ENCODE data around the gene LPP. TPM values are rescaled to one million over a fixed set of nuclear protein-coding genes. Genes with fewer than 3 reads are reported as not detected.

Gene LPP
- total RNA-seq, 1 donor from 2014 or later, result 28.2 TPM

DNA sequence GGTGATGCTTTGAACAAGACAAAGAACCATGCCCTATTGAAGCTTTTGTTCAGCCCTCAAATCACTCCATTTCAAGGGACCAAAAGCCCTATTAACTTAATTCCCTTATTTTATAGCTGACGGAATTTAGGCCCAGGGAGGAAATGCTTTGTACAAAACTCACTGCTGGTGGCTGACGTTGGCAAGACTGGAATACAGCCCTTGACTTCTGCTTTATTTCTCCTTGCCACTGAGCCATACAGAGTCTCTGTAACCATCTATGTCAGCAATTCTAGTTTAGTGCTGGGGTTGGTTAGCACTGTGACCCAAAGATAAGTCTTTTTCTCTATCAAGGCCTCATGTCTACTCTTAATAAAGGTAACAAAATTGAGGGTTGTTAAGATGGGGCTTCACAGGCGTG lies 701.7 kb downstream of the LPP start:
- no peaks in the 10 kb centered on the region for H3K9me3 ChIP-seq (ENCODE audit: control insufficient read depth in 3 of 3, low read length in 3 of 3)
- no peaks in the 10 kb centered on the region for H3K27me3 ChIP-seq (ENCODE audit: control insufficient read depth in 3 of 3, insufficient read depth in 3 of 3, low read length in 3 of 3)
- H3K4me1 ChIP-seq (ENCODE audit: control insufficient read depth in 3 of 3, insufficient read depth in 3 of 3, low read length in 3 of 3), result peaks cover 7 to 9% (median 8%) of the 10 kb centered on the region in 3 donors
- no peak overlapping the region for H3K9ac ChIP-seq (ENCODE audit: low read depth in 1 of 3, low read length in 3 of 3)
- no peaks in the 10 kb centered on the region for H3K36me3 ChIP-seq (ENCODE audit: control insufficient read depth in 3 of 3, insufficient read depth in 3 of 3, low read length in 3 of 3)
- no peak overlapping the region for H3K4me3 ChIP-seq (ENCODE audit: low read length in 3 of 3)
- H3K27ac ChIP-seq (ENCODE audit: low read depth, low read length), result no peak overlapping the region

DNA sequence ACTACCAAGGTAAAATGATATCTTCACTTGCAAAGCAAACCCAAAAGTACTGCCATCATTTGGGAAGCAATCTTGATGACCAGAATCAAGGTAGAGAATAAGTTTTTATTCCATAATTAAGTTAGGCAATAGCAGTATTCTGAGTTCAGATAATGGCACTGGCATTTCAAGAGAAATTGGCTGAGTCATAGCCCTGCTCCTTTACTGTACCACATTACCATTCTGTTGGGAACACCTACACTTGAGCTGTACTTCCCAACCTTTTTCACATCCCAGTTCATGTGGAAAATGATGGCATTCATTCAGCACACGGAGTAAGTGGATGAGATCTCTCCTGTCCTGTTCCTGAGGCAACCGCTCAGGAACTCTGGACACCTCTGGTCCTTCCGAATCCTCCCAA lies 706.2 kb downstream of the LPP start:
- Histone ChIP-seq H3K4me1 (ENCODE audit: control insufficient read depth in 3 of 3, insufficient read depth in 3 of 3, low read length in 3 of 3) (peaks cover 0 to 8% (median 6%) of the 10 kb centered on the region in 3 donors), H3K27me3 (ENCODE audit: control insufficient read depth in 3 of 3, insufficient read depth in 3 of 3, low read length in 3 of 3) (no peaks in the 10 kb centered on the region), H3K27ac (ENCODE audit: low read depth, low read length) (no peak overlapping the region), H3K4me3 (ENCODE audit: low read length in 3 of 3) (no peak overlapping the region), H3K9ac (ENCODE audit: low read depth in 1 of 3, low read length in 3 of 3) (no peak overlapping the region), H3K36me3 (ENCODE audit: control insufficient read depth in 3 of 3, insufficient read depth in 3 of 3, low read length in 3 of 3) (no peaks in the 10 kb centered on the region), H3K9me3 (ENCODE audit: control insufficient read depth in 3 of 3, low read length in 3 of 3) (no peaks in the 10 kb centered on the region)

DNA sequence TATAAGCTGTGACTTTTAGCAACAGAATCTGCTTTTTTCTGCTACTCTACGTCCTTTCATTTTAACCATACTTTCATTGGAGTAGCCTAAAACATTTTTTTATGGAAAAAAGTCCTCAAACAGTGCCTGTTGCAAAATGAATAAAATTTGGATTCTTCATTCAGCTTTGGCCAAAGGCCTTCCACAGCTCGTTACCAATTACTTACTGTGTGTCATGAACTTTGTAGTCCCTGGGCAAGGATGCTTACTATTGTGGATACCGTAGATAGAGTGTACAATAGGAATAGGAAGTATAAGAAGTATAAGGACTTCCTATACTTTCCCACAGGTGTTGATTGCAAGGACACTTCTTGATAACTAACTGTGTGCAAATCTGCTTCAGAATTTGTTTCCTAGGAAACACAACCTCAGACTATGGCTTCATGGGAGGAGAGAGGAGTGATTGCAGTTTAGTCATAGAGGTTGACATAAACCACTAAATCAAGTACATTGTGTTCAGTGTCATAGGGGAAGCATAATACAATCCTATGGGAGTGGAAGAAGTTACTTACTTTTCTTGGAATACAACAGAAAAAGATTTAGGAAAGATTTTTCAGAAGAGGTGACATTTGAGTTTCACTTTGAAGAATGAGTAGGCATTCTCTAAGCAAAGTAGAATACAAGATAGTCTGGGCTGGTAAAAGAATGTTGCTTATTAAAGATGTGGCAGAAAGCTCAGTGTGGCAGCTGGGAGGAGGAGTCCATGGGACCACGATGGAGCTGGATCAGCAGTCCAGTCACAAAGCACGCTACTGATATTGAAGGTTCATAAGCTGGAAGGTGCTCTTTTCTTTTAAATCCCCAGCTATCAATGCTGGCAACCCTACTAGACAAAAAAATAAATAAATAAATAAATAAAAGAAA lies 708.1 kb downstream of the LPP start:
- no peak overlapping the region for H3K4me3 ChIP-seq (ENCODE audit: low read length in 3 of 3)
- no peaks in the 10 kb centered on the region for H3K27me3 ChIP-seq (ENCODE audit: control insufficient read depth in 3 of 3, insufficient read depth in 3 of 3, low read length in 3 of 3)
- H3K4me1 ChIP-seq (ENCODE audit: control insufficient read depth in 3 of 3, insufficient read depth in 3 of 3, low read length in 3 of 3), result peaks cover 0 to 5% (median 0%) of the 10 kb centered on the region in 3 donors
- no peak overlapping the region for H3K9ac ChIP-seq (ENCODE audit: low read depth in 1 of 3, low read length in 3 of 3)
- H3K9me3 ChIP-seq (ENCODE audit: control insufficient read depth in 3 of 3, low read length in 3 of 3), result no peaks in the 10 kb centered on the region
- H3K27ac ChIP-seq (ENCODE audit: low read depth, low read length), result no peak overlapping the region
- peaks cover 2 to 7% (median 4%) of the 10 kb centered on the region in 3 donors for H3K36me3 ChIP-seq (ENCODE audit: control insufficient read depth in 3 of 3, insufficient read depth in 3 of 3, low read length in 3 of 3)

DNA sequence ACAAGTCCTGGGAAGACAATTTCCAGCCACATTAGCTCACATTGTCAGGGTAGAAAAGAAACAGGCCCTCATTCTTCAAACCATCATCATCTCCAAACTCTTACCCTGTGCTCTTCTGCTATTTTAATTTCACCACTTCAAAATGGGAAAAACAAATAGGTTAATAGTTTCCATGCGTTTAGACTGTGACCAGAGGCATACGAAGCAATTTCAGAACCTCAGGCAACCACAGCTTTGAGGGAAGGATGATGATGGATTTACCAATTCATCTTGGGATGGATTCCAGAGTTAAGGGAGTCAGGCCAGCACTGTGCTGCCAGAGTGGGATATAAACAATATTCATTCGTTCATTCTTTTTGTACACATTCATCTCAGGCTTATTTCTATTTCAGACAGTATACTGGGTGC lies 710.0 kb downstream of the LPP start:
- Histone ChIP-seq H3K9me3 (ENCODE audit: control insufficient read depth in 3 of 3, low read length in 3 of 3) (no peaks in the 10 kb centered on the region), H3K27ac (ENCODE audit: low read depth, low read length) (no peak overlapping the region)

DNA sequence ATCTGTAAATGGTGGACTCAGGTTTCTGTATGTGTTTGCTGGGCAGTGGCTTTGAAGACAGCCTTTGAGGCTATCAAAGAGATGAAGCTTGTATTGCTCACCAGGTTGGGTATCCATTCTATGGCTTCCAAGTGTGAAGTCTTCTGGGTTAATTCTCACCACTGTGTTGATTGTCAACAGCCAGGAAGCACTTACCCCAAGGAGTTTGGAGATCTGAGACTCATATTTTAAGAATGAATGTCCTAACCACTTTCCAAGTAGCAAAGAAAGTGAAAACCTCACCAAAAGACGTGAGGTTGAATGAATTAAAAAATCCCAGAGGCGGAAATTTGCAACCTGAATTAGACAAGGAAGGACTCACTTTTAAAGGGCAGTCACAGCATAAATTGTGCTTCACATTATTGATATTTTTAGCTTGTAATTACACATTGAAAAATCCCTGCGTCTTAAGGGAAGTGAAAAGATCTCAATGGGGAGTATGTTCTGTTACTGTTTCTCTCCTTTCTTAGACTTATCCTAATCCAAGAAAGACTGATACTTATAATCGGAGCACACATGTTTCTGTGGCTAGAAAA lies 713.8 kb downstream of the LPP start:
- H3K36me3 ChIP-seq (ENCODE audit: control insufficient read depth in 3 of 3, insufficient read depth in 3 of 3, low read length in 3 of 3), result peaks cover 4 to 13% (median 8%) of the 10 kb centered on the region in 3 donors
- no peak overlapping the region for H3K9ac ChIP-seq (ENCODE audit: low read depth in 1 of 3, low read length in 3 of 3)
- no peaks in the 10 kb centered on the region for H3K9me3 ChIP-seq (ENCODE audit: control insufficient read depth in 3 of 3, low read length in 3 of 3)
- no peak overlapping the region for H3K27ac ChIP-seq (ENCODE audit: low read depth, low read length)
- H3K4me1 ChIP-seq (ENCODE audit: control insufficient read depth in 3 of 3, insufficient read depth in 3 of 3, low read length in 3 of 3), result peaks cover 5 to 16% (median 6%) of the 10 kb centered on the region in 3 donors
- H3K4me3 ChIP-seq (ENCODE audit: low read length in 3 of 3), result no peak overlapping the region
- H3K27me3 ChIP-seq (ENCODE audit: control insufficient read depth in 3 of 3, insufficient read depth in 3 of 3, low read length in 3 of 3), result no peaks in the 10 kb centered on the region

More for the DNA sequence above, 710.0 kb downstream of the LPP start:
- peaks cover 5 to 16% (median 6%) of the 10 kb centered on the region in 3 donors for H3K4me1 ChIP-seq (ENCODE audit: control insufficient read depth in 3 of 3, insufficient read depth in 3 of 3, low read length in 3 of 3)
- H3K9ac ChIP-seq (ENCODE audit: low read depth in 1 of 3, low read length in 3 of 3), result no peak overlapping the region
- no peaks in the 10 kb centered on the region for H3K27me3 ChIP-seq (ENCODE audit: control insufficient read depth in 3 of 3, insufficient read depth in 3 of 3, low read length in 3 of 3)
- no peak overlapping the region for H3K4me3 ChIP-seq (ENCODE audit: low read length in 3 of 3)
- H3K36me3 ChIP-seq (ENCODE audit: control insufficient read depth in 3 of 3, insufficient read depth in 3 of 3, low read length in 3 of 3), result peaks cover 2 to 7% (median 4%) of the 10 kb centered on the region in 3 donors

DNA sequence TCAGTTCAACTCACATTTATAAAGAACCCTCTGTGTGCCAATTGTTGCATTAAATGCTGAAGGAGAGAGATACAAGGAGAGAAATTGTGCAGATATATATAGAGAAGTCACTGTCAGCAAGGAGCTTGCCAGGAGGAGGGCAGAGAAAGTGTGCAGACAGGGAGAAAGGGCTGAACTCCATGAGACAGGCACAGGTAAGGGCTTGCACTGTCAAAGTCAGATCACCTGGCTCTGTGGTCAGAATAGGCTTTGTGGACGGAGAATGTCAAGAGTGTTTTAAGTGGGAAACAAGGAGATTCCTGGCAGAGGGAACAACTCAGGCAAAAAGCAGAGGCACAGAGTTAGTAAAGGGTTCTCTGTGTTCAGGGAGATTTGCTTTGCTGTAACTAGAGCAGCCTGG lies 714.8 kb downstream of the LPP start:
- Histone ChIP-seq H3K9me3 (ENCODE audit: control insufficient read depth in 3 of 3, low read length in 3 of 3) (no peaks in the 10 kb centered on the region), H3K4me1 (ENCODE audit: control insufficient read depth in 3 of 3, insufficient read depth in 3 of 3, low read length in 3 of 3) (peaks cover 5 to 11% (median 6%) of the 10 kb centered on the region in 3 donors), H3K36me3 (ENCODE audit: control insufficient read depth in 3 of 3, insufficient read depth in 3 of 3, low read length in 3 of 3) (peaks cover 4 to 18% (median 13%) of the 10 kb centered on the region in 3 donors), H3K27me3 (ENCODE audit: control insufficient read depth in 3 of 3, insufficient read depth in 3 of 3, low read length in 3 of 3) (no peaks in the 10 kb centered on the region), H3K27ac (ENCODE audit: low read depth, low read length) (no peak overlapping the region), H3K9ac (ENCODE audit: low read depth in 1 of 3, low read length in 3 of 3) (peak overlapping the region in 1 of 3 donors; percentile 28), H3K4me3 (ENCODE audit: low read length in 3 of 3) (no peak overlapping the region)

DNA sequence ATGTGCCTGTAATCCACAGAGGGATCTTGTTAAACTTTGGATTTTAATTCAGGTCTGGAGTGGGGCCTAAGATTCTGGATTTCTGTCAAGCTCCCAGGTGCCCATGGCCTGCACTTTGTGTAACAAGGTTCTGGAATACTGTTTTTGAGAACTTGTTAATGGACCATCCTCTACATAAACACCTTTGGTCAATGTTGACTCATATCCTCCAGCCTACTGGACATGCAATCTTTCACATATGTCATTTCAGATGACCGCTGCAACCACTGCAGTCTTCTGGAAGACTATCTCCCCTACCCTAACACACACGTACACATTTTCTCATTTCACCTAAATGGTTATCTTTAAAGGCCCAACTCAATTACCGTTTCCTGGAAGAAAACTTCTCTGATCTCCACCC lies 715.7 kb downstream of the LPP start:
- H3K27me3 ChIP-seq (ENCODE audit: control insufficient read depth in 3 of 3, insufficient read depth in 3 of 3, low read length in 3 of 3), result no peaks in the 10 kb centered on the region
- peaks cover 5 to 11% (median 6%) of the 10 kb centered on the region in 3 donors for H3K4me1 ChIP-seq (ENCODE audit: control insufficient read depth in 3 of 3, insufficient read depth in 3 of 3, low read length in 3 of 3)
- no peak overlapping the region for H3K4me3 ChIP-seq (ENCODE audit: low read length in 3 of 3)
- no peaks in the 10 kb centered on the region for H3K9me3 ChIP-seq (ENCODE audit: control insufficient read depth in 3 of 3, low read length in 3 of 3)
- H3K27ac ChIP-seq (ENCODE audit: low read depth, low read length), result no peak overlapping the region
- peaks cover 10 to 27% (median 21%) of the 10 kb centered on the region in 3 donors for H3K36me3 ChIP-seq (ENCODE audit: control insufficient read depth in 3 of 3, insufficient read depth in 3 of 3, low read length in 3 of 3)
- no peak overlapping the region for H3K9ac ChIP-seq (ENCODE audit: low read depth in 1 of 3, low read length in 3 of 3)

DNA sequence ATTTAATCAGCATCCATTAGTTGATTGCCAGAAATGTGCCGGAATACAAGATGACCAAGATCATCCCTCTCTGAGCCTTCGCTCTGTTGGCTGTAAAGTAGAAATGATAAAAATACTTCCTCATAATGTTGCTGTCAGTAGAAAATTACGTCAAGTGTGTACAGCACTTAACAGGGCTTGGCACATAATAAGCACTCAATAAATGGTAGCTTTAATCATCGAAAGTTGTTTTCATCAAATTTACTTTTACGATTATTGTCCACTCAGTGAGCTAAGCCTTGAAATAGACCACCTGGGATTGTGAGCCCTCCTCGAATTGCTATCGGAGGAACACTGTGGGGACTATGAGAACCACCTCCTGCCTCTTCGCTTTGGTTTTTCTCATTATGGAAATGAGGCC lies 716.5 kb downstream of the LPP start:
- H3K4me1 ChIP-seq (ENCODE audit: control insufficient read depth in 3 of 3, insufficient read depth in 3 of 3, low read length in 3 of 3), result peaks cover 5 to 11% (median 6%) of the 10 kb centered on the region in 3 donors
- no peak overlapping the region for H3K27ac ChIP-seq (ENCODE audit: low read depth, low read length)
- H3K9ac ChIP-seq (ENCODE audit: low read depth in 1 of 3, low read length in 3 of 3), result no peak overlapping the region
- H3K36me3 ChIP-seq (ENCODE audit: control insufficient read depth in 3 of 3, insufficient read depth in 3 of 3, low read length in 3 of 3), result peaks cover 12 to 32% (median 28%) of the 10 kb centered on the region in 3 donors
- no peak overlapping the region for H3K4me3 ChIP-seq (ENCODE audit: low read length in 3 of 3)
- no peaks in the 10 kb centered on the region for H3K9me3 ChIP-seq (ENCODE audit: control insufficient read depth in 3 of 3, low read length in 3 of 3)
- no peaks in the 10 kb centered on the region for H3K27me3 ChIP-seq (ENCODE audit: control insufficient read depth in 3 of 3, insufficient read depth in 3 of 3, low read length in 3 of 3)

DNA sequence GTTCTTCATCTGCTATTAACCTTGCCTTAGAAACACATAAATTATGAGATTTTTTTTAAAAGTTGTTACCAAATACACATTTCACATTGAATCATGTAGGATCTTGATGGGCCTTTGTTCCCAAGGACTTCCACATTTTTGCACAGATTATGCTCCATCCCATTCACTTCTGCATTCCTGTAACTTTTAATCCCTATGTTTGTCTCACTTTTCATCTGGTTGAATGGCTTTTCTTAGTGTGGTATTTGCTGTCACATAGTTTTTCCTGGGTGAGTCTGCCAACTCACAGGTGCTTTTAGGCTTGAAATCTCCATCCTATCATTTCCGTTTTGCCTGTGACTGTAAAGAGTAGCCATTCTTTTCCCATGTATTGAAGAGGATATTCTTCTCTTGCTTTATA lies 720.6 kb downstream of the LPP start:
- Histone ChIP-seq H3K4me1 (ENCODE audit: control insufficient read depth in 3 of 3, insufficient read depth in 3 of 3, low read length in 3 of 3) (no peaks in the 10 kb centered on the region), H3K9ac (ENCODE audit: low read depth in 1 of 3, low read length in 3 of 3) (no peak overlapping the region), H3K27me3 (ENCODE audit: control insufficient read depth in 3 of 3, insufficient read depth in 3 of 3, low read length in 3 of 3) (no peaks in the 10 kb centered on the region), H3K9me3 (ENCODE audit: control insufficient read depth in 3 of 3, low read length in 3 of 3) (no peaks in the 10 kb centered on the region), H3K36me3 (ENCODE audit: control insufficient read depth in 3 of 3, insufficient read depth in 3 of 3, low read length in 3 of 3) (peaks cover 7 to 31% (median 30%) of the 10 kb centered on the region in 3 donors), H3K27ac (ENCODE audit: low read depth, low read length) (no peak overlapping the region), H3K4me3 (ENCODE audit: low read length in 3 of 3) (no peak overlapping the region)

DNA sequence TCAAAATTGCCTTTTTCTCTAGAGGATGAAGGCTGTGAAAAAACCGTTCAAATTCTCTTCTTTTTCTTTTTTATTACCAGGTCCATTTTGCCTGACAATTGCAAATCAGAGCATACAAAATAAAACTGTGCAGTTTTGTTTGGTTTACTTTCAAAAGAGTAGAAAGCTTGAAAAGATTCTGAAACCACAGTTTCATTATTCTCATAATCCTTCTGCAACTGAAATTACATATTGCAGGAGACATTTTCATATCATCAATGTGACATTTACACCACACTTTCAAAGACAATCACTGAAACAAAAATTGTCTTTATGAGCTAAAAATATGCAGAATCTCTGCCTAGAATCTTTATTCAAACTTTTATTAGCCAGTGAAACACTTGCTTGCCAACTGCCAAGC lies 721.5 kb downstream of the LPP start:
- Histone ChIP-seq H3K27ac (ENCODE audit: low read depth, low read length) (no peak overlapping the region), H3K9ac (ENCODE audit: low read depth in 1 of 3, low read length in 3 of 3) (no peak overlapping the region), H3K36me3 (ENCODE audit: control insufficient read depth in 3 of 3, insufficient read depth in 3 of 3, low read length in 3 of 3) (peaks cover 7 to 31% (median 30%) of the 10 kb centered on the region in 3 donors), H3K27me3 (ENCODE audit: control insufficient read depth in 3 of 3, insufficient read depth in 3 of 3, low read length in 3 of 3) (no peaks in the 10 kb centered on the region), H3K4me1 (ENCODE audit: control insufficient read depth in 3 of 3, insufficient read depth in 3 of 3, low read length in 3 of 3) (no peaks in the 10 kb centered on the region), H3K9me3 (ENCODE audit: control insufficient read depth in 3 of 3, low read length in 3 of 3) (no peaks in the 10 kb centered on the region), H3K4me3 (ENCODE audit: low read length in 3 of 3) (no peak overlapping the region)
